ENCODE measurements around the gene FYB2.

Gene FYB2

GRCh38 chr1:56712150-56712549, 107.1 kb downstream of the FYB2 start:
- DNase-seq (ENCODE audit: low read depth): no peak

- no peak for DNase-seq (ENCODE audit: low read depth)
Observed at GRCh38 chr1:56710646-56711045, 108.6 kb downstream of the FYB2 start.

- no peak for DNase-seq (ENCODE audit: low read depth)
Observed at GRCh38 chr1:56709995-56710394, 109.2 kb downstream of the FYB2 start.

- no peak for DNase-seq (ENCODE audit: low read depth)
Observed at GRCh38 chr1:56709269-56709880, 109.8 kb downstream of the FYB2 start.

- DNase-seq (ENCODE audit: low read depth): no peak
Observed at GRCh38 chr1:56707379-56707778, 111.8 kb downstream of the FYB2 start.

GRCh38 chr1:56703747-56704146, 115.5 kb downstream of the FYB2 start:
- no peak for DNase-seq (ENCODE audit: low read depth)

GRCh38 chr1:56696663-56697062, 122.5 kb downstream of the FYB2 start:
- DNase-seq (ENCODE audit: low read depth): no peak

GRCh38 chr1:56688522-56689026, 130.6 kb downstream of the FYB2 start:
- DNase-seq (ENCODE audit: low read depth): no peak

- DNase-seq (ENCODE audit: low read depth): no peak
Observed at GRCh38 chr1:56686169-56686568, 133.0 kb downstream of the FYB2 start.

- no peak for DNase-seq (ENCODE audit: low read depth)
Observed at GRCh38 chr1:56683569-56683968, 135.6 kb downstream of the FYB2 start.

- no peak for DNase-seq (ENCODE audit: low read depth)
Observed at GRCh38 chr1:56676571-56677035, 142.6 kb downstream of the FYB2 start.

- no peak for DNase-seq (ENCODE audit: low read depth)
Observed at GRCh38 chr1:56675763-56676162, 143.4 kb downstream of the FYB2 start.

GRCh38 chr1:56672579-56672978, 146.6 kb downstream of the FYB2 start:
- DNase-seq (ENCODE audit: low read depth): no peak

- no peak for DNase-seq (ENCODE audit: low read depth)
Observed at GRCh38 chr1:56671542-56671941, 147.7 kb downstream of the FYB2 start.

GRCh38 chr1:56671085-56671484, 148.1 kb downstream of the FYB2 start:
- no peak for DNase-seq (ENCODE audit: low read depth)

- DNase-seq (ENCODE audit: low read depth): no peak
Observed at GRCh38 chr1:56670350-56670749, 148.9 kb downstream of the FYB2 start.

Data from activated T-cell treated with anti-CD3 and anti-CD28 coated beads for 48 hours (primary cell).